GM18951 (cell line): ENCODE measurements around the gene NLRC3.
"Not testable (repeated sequence)": the region's sequence is repeated elsewhere in the genome, so short reads cannot be mapped to it uniquely, and the experiment has no call there.

Experiments
- POLR2A ChIP-seq: IDR thresholded peaks from 4 replicates; pipeline ENCODE4 v1.6.1; 2011; ENCODE audit warnings: mild to moderate bottlenecking; ENCODE audit not compliant: insufficient read length, insufficient read depth; ENCODE audit errors: extremely low read depth
- in situ Hi-C: fragments of 300-500 bp; cut with MboI; formaldehyde crosslinking; loops from one replicate; pipeline ENCODE4 v1.12.0; 2022; ENCODE audit warnings: low sequenced_read_pairs, mixed read lengths, inconsistent platforms; ENCODE audit not compliant: unreplicated experiment

Gene NLRC3

GRCh38 chr16:3577302-3577752 lies at the start of gene NLRC3:
Gene NLRC3, minus strand, starts transcription at chr16:3577403. Its CDS starts 12,367 bp downstream, at chr16:3565036.
- TF ChIP-seq POLR2A: peak; percentile 74
- in situ Hi-C loops: no loop called here

- TF ChIP-seq POLR2A: no peak
- in situ Hi-C loops: no loop called here
Measured at GRCh38 chr16:3625911-3626732, 48.9 kb upstream of the NLRC3 start.

- in situ Hi-C loops: no loop called here
- TF ChIP-seq POLR2A: no peak
Measured at GRCh38 chr16:3625331-3625730, 48.1 kb upstream of the NLRC3 start.

- in situ Hi-C loops: no loop called here
- no peak for TF ChIP-seq POLR2A
Measured at GRCh38 chr16:3623642-3624041, 46.4 kb upstream of the NLRC3 start.

- in situ Hi-C loops: no loop called here
- TF ChIP-seq POLR2A: no peak
Measured at GRCh38 chr16:3618769-3619141, 41.6 kb upstream of the NLRC3 start.

- no peak for TF ChIP-seq POLR2A
- in situ Hi-C loops: no loop called here
Measured at GRCh38 chr16:3612510-3613466, 35.6 kb upstream of the NLRC3 start.

- in situ Hi-C loops: no loop called here
- peak; percentile 93 for TF ChIP-seq POLR2A
Measured at GRCh38 chr16:3611146-3611975, 34.2 kb upstream of the NLRC3 start, which contains the start of gene SLX4. Gene SLX4, minus strand, starts transcription at chr16:3611606. Its CDS starts 2,642 bp downstream, at chr16:3608964.

- TF ChIP-seq POLR2A: no peak
- in situ Hi-C loops: no loop called here
Measured at GRCh38 chr16:3610698-3611145, 33.5 kb upstream of the NLRC3 start.

GRCh38 chr16:3609895-3610697 lies 32.9 kb upstream of the NLRC3 start:
- in situ Hi-C loops: no loop called here
- no peak for TF ChIP-seq POLR2A

GRCh38 chr16:3608976-3609375 lies 31.8 kb upstream of the NLRC3 start:
- in situ Hi-C loops: not testable (repeated sequence)

GRCh38 chr16:3608069-3608468 lies 30.9 kb upstream of the NLRC3 start:
- TF ChIP-seq POLR2A: no peak
- in situ Hi-C loops: no loop called here

- TF ChIP-seq POLR2A: no peak
- in situ Hi-C loops: no loop called here
Measured at GRCh38 chr16:3607634-3608033, 30.4 kb upstream of the NLRC3 start.
